Measurements from ENCODE around the gene KCNQ5. TPM values are rescaled to one million over a fixed set of nuclear protein-coding genes. Genes with fewer than 3 reads are reported as not detected.
"Not testable (repeated sequence)": the region's sequence is repeated elsewhere in the genome, so short reads cannot be mapped to it uniquely, and the experiment has no call there.

KCNQ5 gene
- total and polyA plus RNA-seq, 4 experiments from 2014 or later: 1.0 to 4.2 (median 3.4) TPM; not detected in 1

GRCh38 chr6:73231986-73232391, 610.1 kb downstream of the KCNQ5 start:
- CTCF ChIA-PET (ENCODE audit: partially characterized antibody): no interaction called here
- POLR2A ChIA-PET (ENCODE audit: partially characterized antibody): no interaction called here

GRCh38 chr6:73233048-73233447, 611.2 kb downstream of the KCNQ5 start:
- Histone ChIP-seq H3K36me3 (ENCODE audit: insufficient read depth, low read length) (no peaks in the 10 kb centered on the region), H3K4me3 (ENCODE audit: low read length in 2 of 2) (no peak overlapping the region), H3K4me1 (ENCODE audit: insufficient read depth, low read length) (no peaks in the 10 kb centered on the region), H3K27ac (ENCODE audit: low read depth, low read length) (no peak overlapping the region), H3K9me3 (ENCODE audit: control insufficient read depth in 1 of 2, low read length in 2 of 2) (no peaks in the 10 kb centered on the region), H3K27me3 (ENCODE audit: insufficient read depth, low read length) (no peaks in the 10 kb centered on the region)
- intact Hi-C loops (cut with micrococcal nuclease): no loop called here
- Mint-ChIP-seq H3K27me3 (no peaks in the 10 kb centered on the region), H3K36me3 (no peaks in the 10 kb centered on the region), H3K4me3 (no peak overlapping the region), H3K27ac (no peak overlapping the region), H3K4me1 (no peaks in the 10 kb centered on the region), H3K9me3 (no peaks in the 10 kb centered on the region)
- ChIA-PET CTCF (ENCODE audit: partially characterized antibody) (no interaction called here), POLR2A (ENCODE audit: partially characterized antibody) (no interaction called here)
- DNase-seq: no peak

More at GRCh38 chr6:73231986-73232391, 610.1 kb downstream of the KCNQ5 start:
- H3K27ac Mint-ChIP-seq: no peak overlapping the region
- no peak for DNase-seq
- H3K9me3 Mint-ChIP-seq: no peaks in the 10 kb centered on the region
- H3K4me3 ChIP-seq (ENCODE audit: low read length in 2 of 2): no peak overlapping the region
- no peaks in the 10 kb centered on the region for H3K27me3 Mint-ChIP-seq
- no peaks in the 10 kb centered on the region for H3K36me3 ChIP-seq (ENCODE audit: insufficient read depth, low read length)
- H3K27me3 ChIP-seq (ENCODE audit: insufficient read depth, low read length): no peaks in the 10 kb centered on the region
- no peaks in the 10 kb centered on the region for H3K4me1 ChIP-seq (ENCODE audit: insufficient read depth, low read length)
- no peak overlapping the region for H3K27ac ChIP-seq (ENCODE audit: low read depth, low read length)
- H3K4me1 Mint-ChIP-seq: no peaks in the 10 kb centered on the region
- no peaks in the 10 kb centered on the region for H3K9me3 ChIP-seq (ENCODE audit: control insufficient read depth in 1 of 2, low read length in 2 of 2)
- H3K4me3 Mint-ChIP-seq: no peak overlapping the region
- intact Hi-C loops (cut with micrococcal nuclease): no loop called here
- no peaks in the 10 kb centered on the region for H3K36me3 Mint-ChIP-seq

GRCh38 chr6:73233971-73234370, 612.1 kb downstream of the KCNQ5 start:
- H3K36me3 Mint-ChIP-seq; H3K4me1 Mint-ChIP-seq; H3K27me3 Mint-ChIP-seq; H3K27ac ChIP-seq (ENCODE audit: low read depth, low read length); H3K9me3 ChIP-seq (ENCODE audit: control insufficient read depth in 1 of 2, low read length in 2 of 2); DNase-seq; H3K27me3 ChIP-seq (ENCODE audit: insufficient read depth, low read length); H3K4me3 ChIP-seq (ENCODE audit: low read length in 2 of 2); intact Hi-C loops (cut with micrococcal nuclease); H3K4me3 Mint-ChIP-seq; H3K4me1 ChIP-seq (ENCODE audit: insufficient read depth, low read length); H3K9me3 Mint-ChIP-seq; H3K36me3 ChIP-seq (ENCODE audit: insufficient read depth, low read length); CTCF ChIA-PET (ENCODE audit: partially characterized antibody); POLR2A ChIA-PET (ENCODE audit: partially characterized antibody); H3K27ac Mint-ChIP-seq: not testable (repeated sequence)

GRCh38 chr6:73234733-73235132, 612.9 kb downstream of the KCNQ5 start:
- H3K36me3 ChIP-seq (ENCODE audit: insufficient read depth, low read length): no peaks in the 10 kb centered on the region
- Mint-ChIP-seq H3K4me3 (no peak overlapping the region), H3K27ac (no peak overlapping the region), H3K9me3 (no peaks in the 10 kb centered on the region), H3K27me3 (no peaks in the 10 kb centered on the region), H3K36me3 (no peaks in the 10 kb centered on the region), H3K4me1 (no peaks in the 10 kb centered on the region)
- CTCF ChIA-PET (ENCODE audit: partially characterized antibody): no interaction called here
- H3K9me3 ChIP-seq (ENCODE audit: control insufficient read depth in 1 of 2, low read length in 2 of 2): no peaks in the 10 kb centered on the region
- H3K4me3 ChIP-seq (ENCODE audit: low read length in 2 of 2): no peak overlapping the region
- no peaks in the 10 kb centered on the region for H3K27me3 ChIP-seq (ENCODE audit: insufficient read depth, low read length)
- H3K27ac ChIP-seq (ENCODE audit: low read depth, low read length): no peak overlapping the region
- no peaks in the 10 kb centered on the region for H3K4me1 ChIP-seq (ENCODE audit: insufficient read depth, low read length)
- POLR2A ChIA-PET (ENCODE audit: partially characterized antibody): no interaction called here
- DNase-seq: no peak
- intact Hi-C loops (cut with micrococcal nuclease): no loop called here

GRCh38 chr6:73236144-73236750, 614.4 kb downstream of the KCNQ5 start:
- CTCF ChIA-PET (ENCODE audit: partially characterized antibody): no interaction called here
- H3K9me3 Mint-ChIP-seq: no peaks in the 10 kb centered on the region

GRCh38 chr6:73240730-73241129, 618.9 kb downstream of the KCNQ5 start:
- Histone ChIP-seq H3K27ac (ENCODE audit: low read depth, low read length) (no peak overlapping the region), H3K27me3 (ENCODE audit: insufficient read depth, low read length) (no peaks in the 10 kb centered on the region), H3K4me3 (ENCODE audit: low read length in 2 of 2) (no peak overlapping the region), H3K36me3 (ENCODE audit: insufficient read depth, low read length) (no peaks in the 10 kb centered on the region), H3K4me1 (ENCODE audit: insufficient read depth, low read length) (no peaks in the 10 kb centered on the region), H3K9me3 (ENCODE audit: control insufficient read depth in 1 of 2, low read length in 2 of 2) (no peaks in the 10 kb centered on the region)
- intact Hi-C loops (cut with micrococcal nuclease): no loop called here
- Mint-ChIP-seq H3K9me3 (no peaks in the 10 kb centered on the region), H3K27me3 (peaks cover 0 to 2% of the 10 kb centered on the region in 2 donors), H3K4me1 (no peaks in the 10 kb centered on the region), H3K4me3 (no peak overlapping the region), H3K36me3 (no peaks in the 10 kb centered on the region), H3K27ac (no peak overlapping the region)
- CTCF ChIA-PET (ENCODE audit: partially characterized antibody): no interaction called here
- POLR2A ChIA-PET (ENCODE audit: partially characterized antibody): no interaction called here
- DNase-seq: no peak

More at GRCh38 chr6:73236144-73236750, 614.4 kb downstream of the KCNQ5 start:
- no peak overlapping the region for H3K4me3 ChIP-seq (ENCODE audit: low read length in 2 of 2)
- intact Hi-C loops (cut with micrococcal nuclease): no loop called here
- DNase-seq: no peak
- POLR2A ChIA-PET (ENCODE audit: partially characterized antibody): interaction anchor here (0.9 kb wide), 1 partner anchor 9 kb away, joined by 4 read pairs; no protein-coding TSS in a partner anchor
- Mint-ChIP-seq H3K36me3 (no peaks in the 10 kb centered on the region), H3K27ac (no peak overlapping the region), H3K4me3 (no peak overlapping the region), H3K4me1 (no peaks in the 10 kb centered on the region), H3K27me3 (peaks cover 0 to 2% of the 10 kb centered on the region in 2 donors)
- no peaks in the 10 kb centered on the region for H3K4me1 ChIP-seq (ENCODE audit: insufficient read depth, low read length)
- H3K36me3 ChIP-seq (ENCODE audit: insufficient read depth, low read length): no peaks in the 10 kb centered on the region
- no peak overlapping the region for H3K27ac ChIP-seq (ENCODE audit: low read depth, low read length)
- no peaks in the 10 kb centered on the region for H3K9me3 ChIP-seq (ENCODE audit: control insufficient read depth in 1 of 2, low read length in 2 of 2)
- H3K27me3 ChIP-seq (ENCODE audit: insufficient read depth, low read length): no peaks in the 10 kb centered on the region

- Mint-ChIP-seq H3K4me1 (no peaks in the 10 kb centered on the region), H3K27ac (no peak overlapping the region), H3K9me3 (no peaks in the 10 kb centered on the region), H3K27me3 (peaks cover 0 to 3% of the 10 kb centered on the region in 2 donors), H3K4me3 (no peak overlapping the region), H3K36me3 (no peaks in the 10 kb centered on the region)
- no peaks in the 10 kb centered on the region for H3K36me3 ChIP-seq (ENCODE audit: insufficient read depth, low read length)
- CTCF ChIA-PET (ENCODE audit: partially characterized antibody): no interaction called here
- no peaks in the 10 kb centered on the region for H3K27me3 ChIP-seq (ENCODE audit: insufficient read depth, low read length)
- intact Hi-C loops (cut with micrococcal nuclease): no loop called here
- no peaks in the 10 kb centered on the region for H3K9me3 ChIP-seq (ENCODE audit: control insufficient read depth in 1 of 2, low read length in 2 of 2)
- no peak for DNase-seq
- H3K4me3 ChIP-seq (ENCODE audit: low read length in 2 of 2): no peak overlapping the region
- POLR2A ChIA-PET (ENCODE audit: partially characterized antibody): no interaction called here
- no peaks in the 10 kb centered on the region for H3K4me1 ChIP-seq (ENCODE audit: insufficient read depth, low read length)
- H3K27ac ChIP-seq (ENCODE audit: low read depth, low read length): no peak overlapping the region
Observed at GRCh38 chr6:73242001-73242400, 620.1 kb downstream of the KCNQ5 start.

Data from CD4-positive, alpha-beta memory T cell (primary cell).